SJSA1 (cell line): Measurements from ENCODE around the gene OR1D5. TPM values are rescaled to one million over a fixed set of nuclear protein-coding genes. Genes with fewer than 3 reads are reported as not detected.

Experiments used
- DNase-seq, 2 experiments: peaks; one replicate each; pipeline ENCODE4 v3.0.0-alpha.2; 2015 to 2020; ENCODE audit warnings: low spot score in 2 of 2, low read depth in 1 of 2
- H3K27ac ChIP-seq: fragments of 250-450 bp; sonication (Bioruptor Pico); 2 replicates; pipeline ENCODE4 v1.5.1; 2020; ENCODE audit warnings: mild to moderate bottlenecking, moderate library complexity
- H3K27me3 ChIP-seq: fragments of 250-450 bp; sonication (Bioruptor Pico); replicated peaks from 2 replicates; pipeline ENCODE4 v1.5.1; 2020; ENCODE audit warnings: mild to moderate bottlenecking, moderate library complexity
- H3K36me3 ChIP-seq: fragments of 250-450 bp; sonication (Bioruptor Pico); 2 replicates; pipeline ENCODE4 v1.5.1; 2020; ENCODE audit warnings: mild to moderate bottlenecking
- H3K4me1 ChIP-seq: fragments of 250-450 bp; sonication (Bioruptor Pico); replicated peaks from 2 replicates; pipeline ENCODE4 v1.6.1; 2021; ENCODE audit warnings: mild to moderate bottlenecking
- H3K4me3 ChIP-seq: fragments of 250-450 bp; sonication (Bioruptor Pico); 2 replicates; pipeline ENCODE4 v1.5.1; 2020; ENCODE audit warnings: mild to moderate bottlenecking
- H3K9me3 ChIP-seq: fragments of 250-450 bp; sonication (Bioruptor Pico); replicated peaks from 2 replicates; pipeline ENCODE4 v1.5.1; 2020; ENCODE audit warnings: mild to moderate bottlenecking
- total RNA-seq: library from RNA; depleted of rRNA; stranded (reverse); fragments of >200 nt; shearing (Covaris generic); gene quantifications from 2 replicates; pipeline ENCODE4 v1.2.3, GENCODE V29; 2014; rRNA removed

OR1D5 gene
- total RNA-seq, 1 experiment from 2014 or later = not detected

GRCh38 chr17:3026856-3027751, 36.3 kb downstream of the OR1D5 start:
- no peak for DNase-seq

GRCh38 chr17:3026125-3026855, 37.1 kb downstream of the OR1D5 start:
- Histone ChIP-seq H3K4me3 (no peak overlapping the region), H3K9me3 (peaks cover 6% of the 10 kb centered on the region), H3K27me3 (no peaks in the 10 kb centered on the region), H3K36me3 (no peaks in the 10 kb centered on the region; the same call in 1 of the 2 replicates), H3K27ac (no peak overlapping the region), H3K4me1 (peaks cover 6% of the 10 kb centered on the region; the same call in 1 of the 2 replicates)
- no peak for DNase-seq

More at GRCh38 chr17:3026856-3027751, 36.3 kb downstream of the OR1D5 start:
- Histone ChIP-seq H3K9me3 (peaks cover 6% of the 10 kb centered on the region), H3K36me3 (no peaks in the 10 kb centered on the region; the same call in 1 of the 2 replicates), H3K27me3 (no peaks in the 10 kb centered on the region), H3K4me1 (peaks cover 6% of the 10 kb centered on the region; the same call in 1 of the 2 replicates), H3K4me3 (no peak overlapping the region), H3K27ac (no peak overlapping the region)

GRCh38 chr17:3025421-3026124, 37.8 kb downstream of the OR1D5 start:
- no peak overlapping the region for H3K4me3 ChIP-seq
- H3K27me3 ChIP-seq = no peaks in the 10 kb centered on the region
- H3K27ac ChIP-seq = no peak overlapping the region

GRCh38 chr17:3024346-3024745, 39.1 kb downstream of the OR1D5 start:
- Histone ChIP-seq H3K9me3 (peaks cover 6% of the 10 kb centered on the region), H3K27me3 (no peaks in the 10 kb centered on the region), H3K27ac (no peak overlapping the region), H3K4me1 (no peaks in the 10 kb centered on the region), H3K4me3 (no peak overlapping the region), H3K36me3 (no peaks in the 10 kb centered on the region)
- no peak for DNase-seq

More at GRCh38 chr17:3025421-3026124, 37.8 kb downstream of the OR1D5 start:
- Histone ChIP-seq H3K4me1 (peaks cover 5% of the 10 kb centered on the region; the same call in 1 of the 2 replicates), H3K9me3 (peaks cover 6% of the 10 kb centered on the region), H3K36me3 (no peaks in the 10 kb centered on the region; the same call in 1 of the 2 replicates)
- no peak for DNase-seq

GRCh38 chr17:3022197-3022596, 41.2 kb downstream of the OR1D5 start:
- Histone ChIP-seq H3K4me3 (no peak overlapping the region), H3K36me3 (no peaks in the 10 kb centered on the region), H3K4me1 (no peaks in the 10 kb centered on the region), H3K27ac (no peak overlapping the region), H3K9me3 (peaks cover 6% of the 10 kb centered on the region), H3K27me3 (no peaks in the 10 kb centered on the region)
- DNase-seq = no peak

GRCh38 chr17:3020381-3020780, 43.0 kb downstream of the OR1D5 start:
- Histone ChIP-seq H3K4me1 (no peaks in the 10 kb centered on the region), H3K4me3 (no peak overlapping the region), H3K27ac (no peak overlapping the region), H3K36me3 (no peaks in the 10 kb centered on the region), H3K9me3 (peaks cover 6% of the 10 kb centered on the region), H3K27me3 (no peaks in the 10 kb centered on the region)
- DNase-seq = no peak

DNA sequence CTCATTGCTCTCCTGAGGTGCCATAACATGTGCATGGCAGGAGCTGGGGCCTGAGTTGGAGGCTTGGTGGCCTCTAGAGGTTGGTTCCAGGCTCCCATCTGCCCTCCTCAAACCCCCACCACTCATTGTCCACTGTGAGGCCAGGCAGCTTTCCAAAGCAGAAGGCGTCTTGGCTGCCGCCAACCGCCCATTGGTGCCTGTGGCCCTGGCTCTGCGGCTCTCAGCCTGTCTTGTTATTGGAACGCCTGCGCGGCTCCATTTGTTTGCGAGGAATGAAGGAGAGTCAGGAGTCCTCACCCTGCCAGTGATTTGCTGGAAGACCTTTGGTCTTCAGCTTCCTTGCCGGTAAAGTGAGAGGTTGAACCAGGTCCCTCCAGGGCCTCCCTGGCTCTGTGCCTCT, 43.6 kb downstream of the OR1D5 start:
- peaks cover 6% of the 10 kb centered on the region for H3K9me3 ChIP-seq
- H3K36me3 ChIP-seq = no peaks in the 10 kb centered on the region
- H3K4me3 ChIP-seq = no peak overlapping the region
- no peak overlapping the region for H3K27ac ChIP-seq
- no peaks in the 10 kb centered on the region for H3K27me3 ChIP-seq
- DNase-seq = no peak
- no peaks in the 10 kb centered on the region for H3K4me1 ChIP-seq

DNA sequence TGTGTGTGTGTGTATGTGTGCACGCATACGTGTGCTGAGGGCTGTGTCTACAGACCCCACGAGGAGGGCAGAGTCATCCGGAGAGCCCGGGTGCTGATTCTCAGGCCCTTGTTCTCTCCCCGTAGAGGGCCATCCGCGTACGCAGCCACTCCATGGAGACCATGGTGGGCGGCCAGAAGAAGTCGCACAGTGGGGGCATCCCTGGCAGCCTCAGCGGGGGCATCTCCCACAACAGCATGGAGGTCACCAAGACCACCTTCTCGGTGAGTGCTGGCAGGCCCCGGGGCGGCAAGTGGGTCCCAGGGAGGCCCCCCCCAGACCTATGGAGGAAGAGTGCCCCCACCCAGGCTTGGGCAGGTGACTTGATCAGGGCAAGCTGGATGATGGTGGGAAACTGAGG, 45.5 kb downstream of the OR1D5 start:
- peaks cover 3% of the 10 kb centered on the region for H3K9me3 ChIP-seq
- no peaks in the 10 kb centered on the region for H3K4me1 ChIP-seq
- H3K4me3 ChIP-seq = no peak overlapping the region
- DNase-seq = no peak
- no peaks in the 10 kb centered on the region for H3K36me3 ChIP-seq
- no peak overlapping the region for H3K27ac ChIP-seq
- no peaks in the 10 kb centered on the region for H3K27me3 ChIP-seq

DNA sequence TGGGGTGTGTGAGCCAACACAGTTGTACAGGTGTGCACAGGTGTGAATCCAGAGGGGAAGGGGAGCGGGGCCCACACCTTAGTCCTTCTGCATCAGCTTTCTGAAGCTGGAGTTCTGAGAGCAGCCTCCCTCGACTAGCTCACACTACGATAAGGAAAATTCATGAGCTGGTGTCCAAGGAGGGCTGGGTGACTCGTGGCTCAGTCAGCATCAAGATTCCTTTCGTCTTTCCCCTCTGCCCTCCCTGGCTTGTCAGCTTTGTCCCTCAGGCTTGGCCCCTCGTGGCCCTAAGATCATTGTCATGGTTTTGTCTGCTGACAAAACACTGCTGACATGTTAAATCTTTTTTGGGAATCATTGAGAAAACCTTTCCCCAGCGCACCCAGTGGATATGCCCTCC, 47.5 kb downstream of the OR1D5 start:
- Histone ChIP-seq H3K4me3 (no peak overlapping the region), H3K36me3 (no peaks in the 10 kb centered on the region), H3K27me3 (no peaks in the 10 kb centered on the region), H3K9me3 (no peaks in the 10 kb centered on the region), H3K4me1 (no peaks in the 10 kb centered on the region), H3K27ac (no peak overlapping the region)
- no peak for DNase-seq

GRCh38 chr17:3012926-3013581, 50.4 kb downstream of the OR1D5 start:
- DNase-seq = peak; percentile 38 to 60
- Histone ChIP-seq H3K27ac (no peak overlapping the region), H3K27me3 (no peaks in the 10 kb centered on the region), H3K4me1 (no peaks in the 10 kb centered on the region), H3K9me3 (no peaks in the 10 kb centered on the region), H3K4me3 (no peak overlapping the region), H3K36me3 (no peaks in the 10 kb centered on the region)

Other genes starting within 250 kb of the OR1D5 start
- gene OR1D2, start 40.8 kb upstream of the OR1D5 start, total RNA-seq = not detected in 2 replicates
- not detected in 2 replicates for gene OR1G1, start 63.9 kb upstream of the OR1D5 start, total RNA-seq
- not detected in 2 replicates for gene OR1A2, start 133.9 kb upstream of the OR1D5 start, total RNA-seq
- not detected in 2 replicates for gene OR1A1, start 144.1 kb upstream of the OR1D5 start, total RNA-seq
- not detected in 2 replicates for gene OR3A1, start 234.8 kb upstream of the OR1D5 start, total RNA-seq